GM18519 (cell line): ENCODE results near the gene TRAPPC10.
"Not testable (repeated sequence)": the region's sequence is repeated elsewhere in the genome, so short reads cannot be mapped to it uniquely, and the experiment has no call there.

Experiments used
- ATAC-seq: cut with Tn5 transposase; IDR thresholded peaks from one replicate; pipeline ENCODE4 v1.9.1; 2021; ENCODE audit warnings: mild to moderate bottlenecking, moderate library complexity; ENCODE audit not compliant: unreplicated experiment, low FRiP score

TRAPPC10 gene

DNA sequence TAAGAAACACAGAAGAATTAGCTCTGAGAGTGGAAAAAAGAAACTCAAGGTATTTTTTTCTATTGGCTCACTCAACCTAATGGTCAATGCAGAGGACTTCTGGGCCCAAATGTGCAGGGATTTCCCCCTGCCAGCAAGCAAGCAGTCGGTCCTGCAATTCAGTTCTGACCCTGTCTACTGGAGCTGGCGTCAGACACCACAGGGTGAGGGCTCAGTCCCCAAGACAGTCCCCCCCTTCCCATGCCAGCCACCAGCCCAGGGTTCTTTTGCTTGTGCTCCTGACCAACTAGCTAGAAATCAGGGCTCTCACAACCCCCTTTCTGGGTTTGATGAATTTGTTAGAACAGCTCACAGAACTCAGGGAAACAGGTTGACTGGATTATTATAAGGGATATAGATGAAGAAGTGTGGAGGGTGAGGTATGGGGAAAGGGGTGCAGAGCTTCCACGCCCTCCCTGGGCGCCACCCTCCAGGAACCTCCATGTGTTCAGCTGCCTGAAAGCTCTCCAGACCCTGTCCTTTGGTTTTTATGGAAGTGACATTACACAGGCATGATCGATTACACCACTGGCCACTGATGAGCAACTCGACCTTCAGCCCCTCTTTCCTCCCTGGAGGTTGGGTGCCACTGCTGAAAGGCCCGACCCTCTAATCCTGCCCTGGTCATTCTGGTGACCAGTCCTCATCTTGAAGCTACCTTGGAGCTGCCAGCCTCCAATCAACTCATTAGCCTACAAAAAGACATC is 72.6 kb downstream of the TRAPPC10 start:
- no peak for ATAC-seq

- no peak for ATAC-seq
Observed at GRCh38 chr21:44085491-44086321, 73.6 kb downstream of the TRAPPC10 start.

- no peak for ATAC-seq
Observed at GRCh38 chr21:44086636-44087425, 74.7 kb downstream of the TRAPPC10 start.

DNA sequence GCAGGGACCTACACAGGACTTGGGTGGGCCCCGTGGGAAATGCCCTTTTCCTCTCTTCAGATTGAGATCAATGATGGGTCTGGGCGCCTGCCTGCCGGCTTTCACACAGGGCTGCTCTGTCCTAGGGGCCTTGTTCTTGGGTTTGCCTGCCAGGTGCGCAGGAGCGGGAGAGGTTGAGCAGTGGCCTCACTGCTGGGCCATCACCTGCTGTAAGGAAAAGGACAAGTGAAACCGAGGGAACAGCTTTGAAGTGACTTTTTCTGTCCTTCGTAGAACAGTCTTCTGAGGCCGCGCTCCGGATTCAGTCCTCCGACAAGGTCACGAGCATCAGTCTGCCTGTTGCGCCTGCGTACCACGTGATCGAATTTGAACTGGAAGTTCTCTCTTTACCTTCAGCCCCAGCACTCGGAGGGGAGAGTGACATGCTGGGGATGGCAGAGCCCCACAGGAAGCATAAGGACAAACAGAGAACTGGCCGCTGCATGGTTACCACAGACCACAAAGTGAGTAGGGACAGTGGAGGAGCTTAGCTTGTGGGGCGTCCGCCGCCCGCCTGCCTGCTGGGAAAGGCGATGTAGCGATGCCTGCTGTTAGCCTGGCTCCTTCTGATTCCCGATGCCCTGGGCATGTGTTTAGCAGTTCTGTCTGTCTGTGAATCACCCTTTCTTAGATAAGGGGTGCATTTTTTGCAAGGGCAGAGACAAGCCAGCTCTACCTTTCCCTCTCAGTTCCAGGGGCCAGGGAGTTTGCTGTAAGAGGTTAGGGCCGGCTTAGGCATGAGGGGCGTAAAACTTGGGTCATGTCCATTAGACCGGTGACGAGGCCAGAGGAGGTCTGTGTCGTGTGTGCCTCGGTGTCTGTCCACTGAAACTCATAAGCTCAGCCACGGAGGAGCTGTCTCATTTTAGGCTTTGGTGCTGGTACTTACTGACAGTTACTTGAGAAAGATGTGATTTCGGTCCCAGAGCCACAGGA is 75.6 kb downstream of the TRAPPC10 start:
- ATAC-seq, result no peak

- no peak for ATAC-seq
Observed at GRCh38 chr21:44088401-44088780, 76.3 kb downstream of the TRAPPC10 start.

GRCh38 chr21:44089001-44089911 is 77.1 kb downstream of the TRAPPC10 start:
- no peak for ATAC-seq

- no peak for ATAC-seq
Observed at GRCh38 chr21:44090325-44090724, 78.2 kb downstream of the TRAPPC10 start.

DNA sequence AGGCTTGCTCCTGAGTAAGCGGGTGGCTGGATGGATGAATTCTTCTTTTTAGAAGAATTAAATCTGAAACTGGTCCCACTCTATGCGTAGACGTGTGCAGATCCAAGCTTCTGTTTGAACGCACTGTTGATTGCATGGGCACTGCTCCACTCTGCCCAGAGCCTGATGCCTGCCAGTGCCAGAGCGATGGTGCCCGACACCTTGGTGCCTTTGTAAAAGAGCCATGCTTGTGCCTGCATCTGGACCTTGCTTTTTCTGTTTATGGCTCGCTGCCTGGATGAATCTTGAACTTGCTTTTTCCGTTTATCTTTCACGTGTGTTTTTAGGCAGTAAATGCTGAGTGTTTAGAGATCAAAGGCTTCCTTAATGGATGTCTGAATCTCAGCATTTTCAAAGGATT is 80.1 kb downstream of the TRAPPC10 start:
- ATAC-seq, result no peak

- ATAC-seq, result no peak
Observed at GRCh38 chr21:44093761-44094160, 81.7 kb downstream of the TRAPPC10 start.

DNA sequence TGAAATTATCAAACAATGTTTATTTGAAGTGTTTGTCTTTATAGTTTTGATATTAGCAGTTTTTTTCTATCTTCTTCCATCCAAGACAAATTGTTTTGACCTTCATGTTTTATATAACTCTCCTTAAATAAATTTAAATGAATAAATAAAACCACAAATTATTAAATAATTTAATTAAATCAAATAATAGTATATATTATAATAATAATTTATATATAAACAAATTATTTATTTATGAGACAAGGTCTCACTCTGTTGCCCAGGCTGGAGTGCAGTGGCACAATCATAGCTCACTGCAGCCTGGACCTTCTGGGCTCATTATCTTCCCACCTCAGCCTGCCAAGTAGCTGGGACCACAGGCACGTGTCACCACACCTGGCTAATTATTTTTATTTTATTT is 82.7 kb downstream of the TRAPPC10 start:
- ATAC-seq, result no peak

DNA sequence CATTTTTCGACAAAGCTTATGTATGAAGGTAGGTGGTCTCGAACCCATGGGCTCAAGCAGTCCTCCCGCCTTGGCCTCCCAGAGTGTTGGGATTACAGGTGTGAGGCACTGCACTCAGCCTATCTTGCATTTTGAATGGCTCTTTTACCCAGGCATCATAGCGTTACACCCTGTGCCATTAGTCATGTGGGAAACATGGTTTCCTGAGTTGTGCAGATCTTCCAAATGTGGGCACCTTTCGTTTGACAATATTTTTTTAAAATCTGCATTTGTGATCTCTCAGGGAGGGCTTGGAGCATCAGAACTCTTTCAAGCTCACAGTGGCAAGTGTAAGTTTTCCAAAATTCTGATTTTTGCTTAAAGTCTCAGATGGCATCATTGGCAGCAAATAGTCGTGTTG is 86.4 kb downstream of the TRAPPC10 start:
- not testable (repeated sequence) for ATAC-seq

GRCh38 chr21:44098964-44099363 is 86.9 kb downstream of the TRAPPC10 start:
- not testable (repeated sequence) for ATAC-seq

GRCh38 chr21:44107026-44107501 is 95.0 kb downstream of the TRAPPC10 start, which contains the start of gene PWP2:
TSS of gene PWP2 (plus strand) at chr21:44107399. CDS start at chr21:44107417, 18 bp downstream.
- ATAC-seq, result peak; percentile 53

DNA sequence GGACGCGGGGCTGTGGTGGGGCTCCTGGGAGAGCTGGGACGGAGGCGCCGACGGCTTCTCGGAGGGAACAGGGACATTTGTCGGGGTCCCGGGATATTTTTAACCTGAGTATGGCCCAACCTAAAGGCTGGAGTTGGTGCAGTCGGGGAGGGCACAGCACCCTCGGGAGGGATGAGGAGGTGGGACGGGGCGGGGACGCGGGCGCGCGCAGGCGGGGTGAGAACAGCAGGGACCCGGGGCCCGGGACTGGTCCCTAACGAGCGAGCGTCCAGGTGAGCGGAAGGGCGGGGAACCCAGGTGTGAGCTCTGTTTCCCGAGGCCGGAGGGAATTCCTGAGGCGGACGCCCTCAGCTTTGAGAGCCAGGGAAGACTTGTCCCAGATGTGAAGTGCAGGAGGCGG is 95.5 kb downstream of the TRAPPC10 start:
- not testable (repeated sequence) for ATAC-seq

- not testable (repeated sequence) for ATAC-seq
Observed at GRCh38 chr21:44113702-44114371, 101.7 kb downstream of the TRAPPC10 start.

DNA sequence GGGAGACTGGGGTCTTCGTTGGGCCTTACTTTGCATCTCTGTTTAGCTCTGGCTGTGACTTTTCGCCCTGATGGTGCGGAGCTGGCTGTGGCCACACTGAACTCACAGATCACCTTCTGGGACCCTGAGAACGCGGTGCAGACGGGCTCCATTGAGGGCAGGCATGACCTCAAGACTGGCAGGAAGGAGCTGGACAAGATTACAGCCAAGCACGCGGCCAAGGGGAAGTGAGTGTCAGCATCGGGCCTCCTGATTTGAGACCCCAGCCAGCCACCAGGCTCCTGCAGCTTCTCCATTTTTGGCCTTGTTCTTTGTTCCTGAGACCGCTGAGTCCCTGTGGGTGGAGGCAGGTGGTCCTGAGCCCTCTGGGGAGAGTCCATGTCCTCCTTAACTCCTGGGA is 110.0 kb downstream of the TRAPPC10 start:
- ATAC-seq, result not testable (repeated sequence)

DNA sequence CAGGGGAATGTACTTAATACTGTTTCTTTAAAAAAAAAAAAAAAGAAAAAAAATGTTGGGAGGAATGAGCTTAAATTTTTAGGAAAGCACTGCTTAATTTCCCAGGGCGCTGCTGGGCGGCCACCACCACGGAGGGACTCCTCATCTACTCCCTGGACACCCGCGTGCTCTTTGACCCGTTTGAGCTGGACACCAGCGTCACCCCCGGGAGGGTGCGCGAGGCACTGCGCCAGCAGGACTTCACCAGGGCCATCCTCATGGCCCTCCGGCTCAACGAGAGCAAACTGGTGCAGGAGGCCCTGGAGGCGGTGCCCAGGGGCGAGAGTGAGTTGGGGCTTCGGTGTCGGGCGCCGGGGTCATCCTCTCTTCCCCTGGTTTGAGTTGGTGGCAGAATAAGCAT is 115.7 kb downstream of the TRAPPC10 start:
- not testable (repeated sequence) for ATAC-seq

DNA sequence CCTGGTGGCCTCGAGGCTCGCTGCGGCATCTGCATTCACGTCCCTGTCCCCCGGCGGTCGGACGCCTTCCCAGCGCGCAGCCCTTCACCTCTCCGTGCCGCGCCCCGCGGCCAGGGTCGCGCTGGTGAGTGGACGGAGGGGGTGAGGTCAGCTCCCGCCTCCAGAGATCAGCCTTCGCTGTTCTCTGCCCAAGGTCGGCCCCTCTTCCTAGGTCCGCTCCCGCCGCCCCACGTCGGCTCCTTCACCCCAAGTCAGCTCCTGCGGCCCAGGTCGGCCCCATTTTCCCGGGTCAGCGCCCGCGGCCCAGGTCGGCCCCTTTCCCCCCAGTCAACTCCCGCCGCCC is 121.6 kb downstream of the TRAPPC10 start:
- not testable (repeated sequence) for ATAC-seq
